ENCODE measurements around the gene SH3GL1. TPM values are rescaled to one million over a fixed set of nuclear protein-coding genes. Genes with fewer than 3 reads are reported as not detected.

SH3GL1 gene
- total RNA-seq, 4 donors from 2014 or later, result 11.8 to 69.3 (median 29.5) TPM

- TF ChIP-seq, protein P1, sequence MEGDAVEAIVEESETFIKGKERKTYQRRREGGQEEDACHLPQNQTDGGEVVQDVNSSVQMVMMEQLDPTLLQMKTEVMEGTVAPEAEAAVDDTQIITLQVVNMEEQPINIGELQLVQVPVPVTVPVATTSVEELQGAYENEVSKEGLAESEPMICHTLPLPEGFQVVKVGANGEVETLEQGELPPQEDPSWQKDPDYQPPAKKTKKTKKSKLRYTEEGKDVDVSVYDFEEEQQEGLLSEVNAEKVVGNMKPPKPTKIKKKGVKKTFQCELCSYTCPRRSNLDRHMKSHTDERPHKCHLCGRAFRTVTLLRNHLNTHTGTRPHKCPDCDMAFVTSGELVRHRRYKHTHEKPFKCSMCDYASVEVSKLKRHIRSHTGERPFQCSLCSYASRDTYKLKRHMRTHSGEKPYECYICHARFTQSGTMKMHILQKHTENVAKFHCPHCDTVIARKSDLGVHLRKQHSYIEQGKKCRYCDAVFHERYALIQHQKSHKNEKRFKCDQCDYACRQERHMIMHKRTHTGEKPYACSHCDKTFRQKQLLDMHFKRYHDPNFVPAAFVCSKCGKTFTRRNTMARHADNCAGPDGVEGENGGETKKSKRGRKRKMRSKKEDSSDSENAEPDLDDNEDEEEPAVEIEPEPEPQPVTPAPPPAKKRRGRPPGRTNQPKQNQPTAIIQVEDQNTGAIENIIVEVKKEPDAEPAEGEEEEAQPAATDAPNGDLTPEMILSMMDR (IDR thresholded peaks at IDR 0.05), result peak in 2 of 4 experiments; percentile 24 to 39
- no peak for TF ChIP-seq POLR2A (IDR thresholded peaks at IDR 0.05)
- peak overlapping the region; percentile 70 to 84 for H3K27ac ChIP-seq
- no peaks in the 10 kb centered on the region for H3K36me3 ChIP-seq
- intact Hi-C loops (cut with DNase I; ENCODE audit: low total_unique reads), result no loop called here
- H3K27me3 ChIP-seq, result no peaks in the 10 kb centered on the region
- peak; percentile 52 to 54 for DNase-seq
- H3K4me1 ChIP-seq, result peaks cover 22 to 33% of the 10 kb centered on the region in 2 donors
- H3K4me3 ChIP-seq, result no peak overlapping the region
- no peaks in the 10 kb centered on the region for H3K9me3 ChIP-seq
These were observed 25.0 kb downstream of the SH3GL1 start for GRCh38 chr19:4375164-4376027.

- Histone ChIP-seq H3K27ac (peak overlapping the region; percentile 70 to 84), H3K4me1 (peaks cover 22 to 37% of the 10 kb centered on the region in 2 donors), H3K27me3 (no peaks in the 10 kb centered on the region), H3K36me3 (no peaks in the 10 kb centered on the region), H3K9me3 (no peaks in the 10 kb centered on the region), H3K4me3 (no peak overlapping the region)
- intact Hi-C loops (cut with DNase I; ENCODE audit: low total_unique reads), result no loop called here
- DNase-seq, result peak; percentile 78 to 84
- TF ChIP-seq, protein P1 (IDR thresholded peaks at IDR 0.05), result peak in 1 of 4 experiments; percentile 40
- TF ChIP-seq POLR2A (IDR thresholded peaks at IDR 0.05), result peak in 1 of 2 donors; percentile 22
These were observed 25.7 kb downstream of the SH3GL1 start for GRCh38 chr19:4374498-4375163.

DNA sequence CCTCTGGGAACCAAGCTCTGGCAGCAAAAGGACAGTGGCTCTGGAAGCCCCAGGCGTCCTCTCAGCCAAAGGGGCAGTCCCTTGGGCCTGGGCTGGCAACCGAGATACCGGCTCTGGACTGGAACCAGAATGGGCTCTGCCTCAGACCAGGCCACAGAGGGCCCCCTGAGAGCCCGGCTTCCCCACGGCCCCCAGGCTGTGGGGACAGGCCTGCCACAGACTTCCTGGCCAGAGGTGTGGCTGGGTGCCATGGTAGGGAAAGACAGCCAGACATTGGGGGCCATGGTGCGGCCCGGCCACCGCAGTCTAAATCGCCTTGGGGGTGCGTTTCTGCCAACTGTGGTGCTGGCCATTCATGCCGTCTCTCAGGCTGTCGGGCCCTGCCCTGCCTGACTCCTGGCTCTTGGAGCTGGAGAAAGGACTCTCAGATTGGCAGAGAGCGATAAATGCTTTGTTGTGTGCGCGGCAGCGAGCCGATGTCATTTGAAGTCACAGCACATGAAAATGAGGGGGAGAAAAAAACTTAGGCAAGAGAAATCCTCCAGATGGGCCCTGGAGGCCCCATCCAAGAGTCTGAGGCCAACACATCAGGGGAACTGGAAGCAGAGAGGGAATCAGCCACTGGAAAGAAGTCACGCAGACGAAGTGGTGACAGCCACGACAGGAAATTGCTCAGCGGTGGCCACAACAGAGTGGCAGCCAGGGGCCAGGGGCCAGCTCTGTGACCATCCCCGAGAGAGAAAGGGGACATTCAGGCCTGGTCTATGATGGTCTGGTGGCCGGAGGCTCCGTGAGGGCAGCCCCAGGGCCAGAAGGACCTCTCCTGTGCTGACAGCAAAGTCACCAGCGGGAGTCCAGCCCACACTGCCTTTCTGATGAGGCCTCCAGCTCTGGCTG, 26.5 kb downstream of the SH3GL1 start:
- Histone ChIP-seq H3K4me3 (no peak overlapping the region), H3K27ac (peak overlapping the region; percentile 70 to 84), H3K4me1 (peaks cover 22 to 45% of the 10 kb centered on the region in 2 donors), H3K27me3 (no peaks in the 10 kb centered on the region), H3K36me3 (no peaks in the 10 kb centered on the region), H3K9me3 (no peaks in the 10 kb centered on the region)
- intact Hi-C loops (cut with DNase I; ENCODE audit: low total_unique reads), result no loop called here
- peak in 1 of 2 donors; percentile 62 for DNase-seq
- TF ChIP-seq, protein P1 (IDR thresholded peaks at IDR 0.05), result no peak
- TF ChIP-seq POLR2A (IDR thresholded peaks at IDR 0.05), result no peak

- Histone ChIP-seq H3K9me3 (no peaks in the 10 kb centered on the region), H3K4me1 (peaks cover 22 to 53% of the 10 kb centered on the region in 2 donors), H3K27me3 (no peaks in the 10 kb centered on the region), H3K4me3 (no peak overlapping the region), H3K36me3 (no peaks in the 10 kb centered on the region), H3K27ac (peak overlapping the region; percentile 70 to 84)
- no peak for DNase-seq
- TF ChIP-seq POLR2A (IDR thresholded peaks at IDR 0.05), result no peak
- TF ChIP-seq, protein P1 (IDR thresholded peaks at IDR 0.05), result no peak
- intact Hi-C loops (cut with DNase I; ENCODE audit: low total_unique reads), result no loop called here
These were observed 27.4 kb downstream of the SH3GL1 start for GRCh38 chr19:4373013-4373367.

Measured in uterus (tissue), 4 donors.